Measurements from ENCODE around the gene WFIKKN1.

DNA sequence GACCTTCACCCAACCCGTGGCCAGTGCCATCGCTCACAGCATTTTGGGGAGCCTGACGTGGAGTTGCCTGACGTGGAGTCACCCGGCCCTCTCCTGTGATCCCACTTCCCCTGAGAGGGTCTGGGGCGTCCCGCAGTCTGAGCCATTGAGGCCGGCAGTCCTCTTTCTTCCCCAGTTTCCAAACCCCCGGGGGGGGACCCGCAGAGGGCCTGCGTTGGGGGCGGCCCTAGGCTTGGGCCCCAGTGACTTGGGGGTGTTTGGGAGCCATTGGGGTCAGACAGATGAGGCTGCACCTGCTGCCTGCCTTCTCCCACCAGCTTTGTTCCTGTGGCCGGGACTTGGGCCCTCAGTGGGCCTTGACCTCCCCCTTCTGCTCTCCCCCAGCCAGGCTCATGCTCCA, 38.9 kb downstream of the WFIKKN1 start:
- TF ChIP-seq CTCF (IDR thresholded peaks at IDR 0.05) (no peak), POLR2A (IDR thresholded peaks at IDR 0.05) (no peak)
